SK-N-MC (cell line): Measurements from ENCODE around the gene CDHR5.

Source experiments
- DNase-seq: peaks from one replicate; pipeline ENCODE4 v3.0.0-alpha.2; 2011; ENCODE audit warnings: low read depth, low spot score
- H3K27ac ChIP-seq: fragments of 200-600 bp; sonication (generic); 2 replicates; pipeline ENCODE4 v1.5.1; 2016; ENCODE audit warnings: mixed run types
- H3K36me3 ChIP-seq: fragments of 200-600 bp; sonication (generic); 2 replicates; pipeline ENCODE4 v1.6.1; 2017; ENCODE audit warnings: antibody characterized with exemption, low read length, mixed read lengths; ENCODE audit not compliant: insufficient read depth
- H3K4me3 ChIP-seq: fragments of 200-600 bp; sonication (generic); 2 replicates; pipeline ENCODE4 v1.5.1; 2016
- H3K9ac ChIP-seq: fragments of 200-600 bp; sonication (generic); 2 replicates; pipeline ENCODE4 v1.8.0; 2017; ENCODE audit warnings: mixed run types, mixed read lengths; ENCODE audit not compliant: insufficient read length
- H3K9me3 ChIP-seq: fragments of 200-600 bp; sonication (generic); 2 replicates; pipeline ENCODE4 v1.6.1; 2017; ENCODE audit warnings: low read depth, mild to moderate bottlenecking, antibody characterized with exemption, low read length, moderate library complexity, mixed read lengths
- EZH2 ChIP-seq: fragments of 200-600 bp; sonication (generic); IDR thresholded peaks from one replicate; pipeline ENCODE4 v1.6.1; 2017; ENCODE audit warnings: antibody characterized with exemption
- FOXP2 ChIP-seq: optimal IDR thresholded peaks from 2 replicates; pipeline ENCODE3; 2011; ENCODE audit warnings: mild to moderate bottlenecking, moderate library complexity; ENCODE audit not compliant: insufficient read depth; ENCODE audit errors: extremely low read length, control extremely low read depth
- POLR2AphosphoS5 ChIP-seq: IDR thresholded peaks from 2 replicates; pipeline ENCODE4 v1.6.1; 2012; ENCODE audit warnings: mild to moderate bottlenecking, low read depth, low read length, borderline replicate concordance

The CDHR5 gene

DNA sequence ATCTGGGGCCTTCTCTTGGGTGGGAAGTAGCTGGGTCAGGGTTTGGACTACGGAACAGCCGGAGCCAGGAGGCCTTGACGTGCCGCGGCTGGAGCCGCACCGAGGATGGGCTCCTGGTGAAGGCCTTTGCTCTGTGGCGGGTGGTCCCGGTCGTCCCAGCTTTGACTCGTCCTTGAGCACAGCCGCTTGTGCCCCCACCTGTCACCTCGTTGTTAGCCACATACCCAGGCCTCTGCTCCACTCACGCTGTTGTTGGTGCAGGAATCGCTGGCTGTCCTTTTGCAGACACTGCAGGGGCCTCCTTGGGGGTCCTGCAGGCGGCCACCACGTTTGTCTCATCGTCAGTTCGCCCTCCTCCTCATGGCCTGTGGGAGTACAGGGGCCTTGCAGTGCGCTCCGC, 31.4 kb downstream of the CDHR5 start:
- Histone ChIP-seq H3K27ac (no peak overlapping the region), H3K4me3 (no peak overlapping the region), H3K9ac (no peak overlapping the region), H3K9me3 (no peaks in the 10 kb centered on the region), H3K36me3 (peaks cover 81% of the 10 kb centered on the region)
- no peak for DNase-seq
- TF ChIP-seq EZH2: no peak
- TF ChIP-seq FOXP2: no peak
- no peak for TF ChIP-seq POLR2AphosphoS5

DNA sequence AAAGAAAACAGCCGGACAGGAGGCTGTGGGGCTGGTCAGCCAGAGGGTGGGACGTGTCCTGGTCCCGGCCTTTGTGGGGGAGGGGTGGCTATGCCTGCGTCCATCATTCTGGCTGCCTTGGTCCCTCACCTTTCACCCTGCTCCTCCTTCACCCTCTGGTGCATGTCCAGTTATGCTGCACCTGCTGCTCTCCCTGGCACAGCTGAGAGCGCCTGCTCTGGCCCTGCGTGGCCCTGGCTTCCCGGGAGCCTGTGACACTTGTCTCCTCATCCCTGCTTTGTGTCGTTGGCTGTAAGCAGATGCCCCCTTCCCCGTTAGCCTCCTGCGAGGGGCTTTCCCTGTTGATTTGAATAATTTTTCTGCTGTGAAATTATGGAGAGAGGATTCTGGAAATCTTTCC, 31.8 kb downstream of the CDHR5 start:
- no peak for TF ChIP-seq POLR2AphosphoS5
- TF ChIP-seq FOXP2: no peak
- no peak for TF ChIP-seq EZH2
- Histone ChIP-seq H3K9ac (no peak overlapping the region), H3K27ac (no peak overlapping the region), H3K9me3 (no peaks in the 10 kb centered on the region), H3K36me3 (peaks cover 81% of the 10 kb centered on the region), H3K4me3 (no peak overlapping the region)
- no peak for DNase-seq

DNA sequence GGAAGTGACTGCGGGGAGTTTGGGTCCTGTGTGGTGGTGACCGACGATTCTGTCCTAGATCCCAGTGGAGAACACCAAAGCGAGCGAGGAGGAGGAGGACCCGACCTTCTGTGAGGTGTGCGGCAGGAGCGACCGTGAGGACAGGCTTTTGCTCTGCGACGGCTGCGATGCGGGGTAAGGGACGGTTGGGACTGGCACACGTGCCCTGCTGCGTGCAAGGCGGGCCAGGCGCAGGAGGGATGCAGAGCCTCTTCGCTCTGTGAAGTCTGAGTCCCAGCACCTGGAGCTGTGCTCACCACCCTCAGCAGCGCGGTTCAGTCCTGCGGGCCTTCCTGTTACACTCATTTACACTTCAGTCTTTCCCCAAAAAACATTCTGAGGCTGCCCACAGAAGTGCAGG, 32.3 kb downstream of the CDHR5 start:
- H3K9me3 ChIP-seq: no peaks in the 10 kb centered on the region
- H3K27ac ChIP-seq: no peak overlapping the region
- TF ChIP-seq POLR2AphosphoS5: no peak
- H3K9ac ChIP-seq: no peak overlapping the region
- no peak overlapping the region for H3K4me3 ChIP-seq
- no peak for DNase-seq
- peaks cover 84% of the 10 kb centered on the region for H3K36me3 ChIP-seq

DNA sequence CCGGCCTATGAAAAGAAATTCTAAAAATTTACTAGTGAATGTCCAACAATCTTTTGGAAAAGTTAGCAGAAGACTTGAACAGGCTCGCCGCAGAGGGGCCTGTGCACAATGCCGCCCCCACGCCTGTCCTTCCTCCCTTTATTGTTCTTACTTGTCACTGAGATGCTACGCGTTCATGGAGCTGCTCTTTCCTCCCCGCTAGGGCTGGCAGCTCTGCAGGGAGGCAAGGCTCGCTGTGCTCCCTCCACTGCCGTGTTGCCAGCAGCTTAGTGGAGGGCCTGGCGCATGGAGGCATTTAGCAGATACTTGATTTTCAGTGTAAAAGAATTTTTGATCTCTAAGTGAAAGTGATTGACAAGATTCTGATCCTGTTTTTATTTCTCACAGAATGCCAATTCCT, 33.8 kb downstream of the CDHR5 start:
- Histone ChIP-seq H3K36me3 (peaks cover 84% of the 10 kb centered on the region), H3K27ac (no peak overlapping the region), H3K4me3 (no peak overlapping the region), H3K9me3 (no peaks in the 10 kb centered on the region), H3K9ac (no peak overlapping the region)
- DNase-seq: no peak
- TF ChIP-seq FOXP2: no peak
- no peak for TF ChIP-seq EZH2
- TF ChIP-seq POLR2AphosphoS5: no peak

DNA sequence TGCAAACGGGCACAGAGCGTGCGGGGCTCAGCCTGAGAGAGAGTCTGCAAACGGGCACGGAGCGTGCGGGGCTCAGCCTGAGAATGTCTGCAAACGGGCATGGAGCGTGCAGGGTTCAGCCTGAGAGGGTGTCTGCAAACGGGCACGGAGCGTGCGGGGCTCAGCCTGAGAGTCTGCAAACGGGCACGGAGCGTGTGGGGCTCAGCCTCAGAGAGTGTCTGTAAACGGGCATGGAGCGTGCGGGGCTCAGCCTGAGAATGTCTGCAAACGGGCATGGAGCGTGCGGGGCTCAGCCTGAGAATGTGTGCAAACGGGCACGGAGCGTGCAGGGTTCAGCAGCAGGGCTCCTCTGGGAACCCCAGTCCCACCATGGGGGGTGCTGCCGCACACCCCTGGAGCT, 35.0 kb downstream of the CDHR5 start:
- H3K9me3 ChIP-seq: no peaks in the 10 kb centered on the region
- H3K36me3 ChIP-seq: peaks cover 78% of the 10 kb centered on the region
- no peak overlapping the region for H3K4me3 ChIP-seq
- no peak for DNase-seq
- TF ChIP-seq POLR2AphosphoS5: no peak
- TF ChIP-seq FOXP2: no peak
- TF ChIP-seq EZH2: no peak
- no peak overlapping the region for H3K27ac ChIP-seq
- no peak overlapping the region for H3K9ac ChIP-seq

DNA sequence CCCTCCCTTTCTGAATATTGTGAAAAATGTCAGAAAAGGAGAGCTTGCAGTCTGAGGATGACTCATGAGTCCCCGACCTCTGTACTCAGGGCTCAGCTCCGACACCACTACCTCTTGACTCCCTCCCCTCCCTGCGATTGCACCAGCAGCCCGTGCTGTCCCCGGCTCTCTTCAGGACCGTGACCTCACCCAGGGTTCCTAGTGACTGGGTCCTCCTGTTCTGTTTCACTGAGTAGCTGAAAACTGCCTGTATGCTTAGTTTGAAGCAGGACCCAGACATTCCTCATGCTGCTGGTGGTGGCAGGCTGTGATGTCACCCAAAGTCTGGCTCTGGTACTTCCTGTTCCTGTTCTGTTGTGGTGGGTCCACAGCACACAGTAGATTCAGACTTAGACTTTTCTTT, 36.8 kb downstream of the CDHR5 start:
- no peak overlapping the region for H3K4me3 ChIP-seq
- H3K27ac ChIP-seq: no peak overlapping the region
- TF ChIP-seq POLR2AphosphoS5 (no peak), EZH2 (no peak), FOXP2 (no peak)
- peaks cover 72% of the 10 kb centered on the region for H3K36me3 ChIP-seq
- H3K9me3 ChIP-seq: no peaks in the 10 kb centered on the region
- no peak for DNase-seq
- no peak overlapping the region for H3K9ac ChIP-seq

DNA sequence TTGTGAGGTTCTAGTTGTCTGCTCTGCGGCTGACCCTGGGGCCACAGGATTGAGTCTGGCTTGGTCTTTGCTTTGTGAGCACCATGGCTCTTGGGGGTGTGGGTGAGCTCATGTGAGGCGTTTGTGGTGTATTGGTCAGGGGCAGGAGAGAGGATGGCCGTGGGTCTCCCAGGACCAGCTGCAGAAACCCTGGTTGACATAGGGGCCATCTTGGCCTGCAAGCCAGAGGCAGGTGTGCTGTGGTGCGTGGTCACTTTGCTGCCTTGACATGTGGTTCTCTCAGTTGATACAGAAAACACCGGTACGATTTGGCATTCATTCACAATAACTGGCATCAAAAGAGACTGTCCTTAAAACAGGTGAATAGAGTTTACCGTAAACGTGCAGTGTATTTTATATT, 37.2 kb downstream of the CDHR5 start:
- Histone ChIP-seq H3K9me3 (no peaks in the 10 kb centered on the region), H3K4me3 (no peak overlapping the region), H3K9ac (no peak overlapping the region), H3K27ac (no peak overlapping the region), H3K36me3 (peaks cover 67% of the 10 kb centered on the region)
- no peak for DNase-seq
- TF ChIP-seq FOXP2 (no peak), POLR2AphosphoS5 (no peak), EZH2 (no peak)

DNA sequence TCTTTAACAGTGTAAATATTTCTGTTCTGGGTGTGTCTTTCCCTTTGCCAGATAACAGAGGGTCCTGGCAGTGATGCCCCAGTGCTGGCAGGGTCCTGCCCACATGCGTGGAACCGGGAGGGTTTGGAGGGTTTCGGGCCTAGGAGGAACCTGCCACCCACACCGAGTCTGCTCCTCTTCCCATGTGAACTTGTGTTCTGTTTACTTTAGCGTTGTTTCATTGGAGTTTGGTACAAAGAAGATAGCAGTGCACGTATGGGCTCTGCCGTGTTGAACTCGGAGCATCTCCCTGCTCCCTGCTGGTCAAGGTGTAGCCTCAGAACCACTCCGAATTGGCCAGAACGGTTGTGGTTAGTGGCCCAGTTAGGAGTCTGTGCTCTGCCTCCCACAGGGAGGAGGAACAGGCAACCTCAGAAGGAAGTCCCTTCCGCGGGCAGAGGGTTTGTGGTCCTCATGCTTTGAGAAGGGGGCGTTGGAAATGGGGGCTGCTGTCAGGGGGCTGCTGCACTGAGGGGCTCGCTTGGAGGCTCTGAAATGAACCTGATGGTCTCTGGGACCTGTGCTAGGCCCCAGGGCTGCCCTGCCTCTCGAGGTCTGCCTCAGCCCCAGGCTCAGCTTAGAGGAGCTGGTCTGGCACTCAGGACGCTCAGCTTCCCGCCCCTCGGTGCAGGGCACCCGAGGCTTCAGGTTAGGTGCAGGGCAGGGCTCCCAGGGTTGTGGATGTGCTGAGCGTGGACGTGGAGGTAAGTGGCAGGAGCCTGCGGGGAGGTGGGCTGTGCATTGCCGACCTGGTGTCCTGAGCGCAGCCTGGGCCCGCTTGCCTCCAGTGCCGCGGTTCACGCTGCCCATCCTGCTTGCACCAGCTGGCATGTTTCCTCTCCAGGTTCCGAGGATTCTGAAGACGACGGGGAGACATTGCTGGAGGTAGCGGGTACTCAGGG, 38.1 kb downstream of the CDHR5 start:
- Histone ChIP-seq H3K4me3 (no peak overlapping the region), H3K27ac (no peak overlapping the region), H3K36me3 (peaks cover 67% of the 10 kb centered on the region), H3K9me3 (no peaks in the 10 kb centered on the region), H3K9ac (no peak overlapping the region)
- DNase-seq: no peak
- TF ChIP-seq FOXP2 (no peak), EZH2 (no peak), POLR2AphosphoS5 (no peak)

DNA sequence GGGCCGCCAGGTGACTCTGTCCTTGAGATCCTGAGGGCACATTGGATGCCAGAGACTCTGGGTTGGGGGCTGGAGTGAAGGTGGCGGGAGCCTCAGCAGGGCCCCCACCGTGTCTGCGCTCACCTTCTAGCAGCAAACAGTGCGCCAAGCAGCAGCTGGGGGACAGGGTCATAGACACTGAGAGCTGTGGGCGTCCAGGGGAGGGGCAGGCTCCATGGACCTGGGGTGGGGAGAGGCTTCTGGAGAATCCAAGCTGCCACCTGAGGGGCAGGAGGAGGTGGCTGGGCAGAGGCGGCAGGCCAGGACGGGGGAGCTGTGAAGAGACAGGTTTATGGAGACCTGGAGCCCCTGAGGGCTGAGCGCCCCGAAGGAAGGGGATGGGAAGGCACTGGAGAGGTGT, 40.5 kb downstream of the CDHR5 start:
- Histone ChIP-seq H3K4me3 (no peak overlapping the region), H3K27ac (no peak overlapping the region), H3K36me3 (peaks cover 50% of the 10 kb centered on the region), H3K9me3 (no peaks in the 10 kb centered on the region), H3K9ac (no peak overlapping the region)
- TF ChIP-seq POLR2AphosphoS5 (no peak), EZH2 (no peak), FOXP2 (no peak)
- DNase-seq: no peak
